Kidney epithelial cell (primary cell): ENCODE data around the gene NUDT2. TPM values are rescaled to one million over a fixed set of nuclear protein-coding genes. Genes with fewer than 3 reads are reported as not detected.
A peak's percentile ranks its signal among the peaks of the same experiment; 100 is the strongest.

Experiments
- DNase-seq: peaks from one replicate; pipeline ENCODE4 v3.0.0-alpha.2; 2010; ENCODE audit warnings: low read depth
- H3K27me3 ChIP-seq: 2 replicates; pipeline ENCODE4 v1.6.0; 2011; ENCODE audit warnings: low read length; ENCODE audit not compliant: control insufficient read depth, insufficient read depth
- H3K36me3 ChIP-seq: 2 replicates; pipeline ENCODE4 v1.5.1; 2011; ENCODE audit warnings: low read length; ENCODE audit not compliant: control insufficient read depth, insufficient read depth
- H3K4me3 ChIP-seq: 2 replicates; pipeline ENCODE4 v1.5.1; 2011; ENCODE audit warnings: low read depth, mild to moderate bottlenecking, control low read depth, low read length
- CTCF ChIP-seq: IDR thresholded peaks from 2 replicates; pipeline ENCODE4 v1.5.1; 2011; ENCODE audit warnings: mild to moderate bottlenecking, moderate library complexity, low read length, control low read depth, inconsistent platforms; ENCODE audit not compliant: insufficient read depth, poor library complexity, severe bottlenecking
- total RNA-seq: library from RNA; depleted of rRNA; stranded (reverse); fragments of >200 nt; gene quantifications from 2 replicates; pipeline ENCODE4 v1.2.3, GENCODE V29; 2015

NUDT2 gene
- total RNA-seq: 18.1 and 30.0 TPM in 2 replicates

- peak within 1 kb of the TSS; percentile 88 for H3K4me3 ChIP-seq
- H3K36me3 ChIP-seq: no peaks in the 10 kb centered on the region
- H3K27me3 ChIP-seq: no peaks in the 10 kb centered on the region
- no peak for TF ChIP-seq CTCF
- peak; percentile 100 for DNase-seq
Measured at GRCh38 chr9:34328987-34329832, at the start of gene NUDT2, which contains the start of gene KIF24. Gene NUDT2 (plus strand): TSS chr9:34329569. CDS start chr9:34339040, 9,471 bp downstream. Gene KIF24 (minus strand): TSS chr9:34329268. CDS start chr9:34311346, 17,922 bp downstream.

- no peak overlapping the region for H3K4me3 ChIP-seq
- no peak for TF ChIP-seq CTCF
- no peaks in the 10 kb centered on the region for H3K27me3 ChIP-seq
- no peak for DNase-seq
- no peaks in the 10 kb centered on the region for H3K36me3 ChIP-seq
Measured at GRCh38 chr9:34282096-34282495, 47.3 kb upstream of the NUDT2 start.

- DNase-seq: no peak
- TF ChIP-seq CTCF: no peak
Measured at GRCh38 chr9:34289159-34289558, 40.2 kb upstream of the NUDT2 start.

DNA sequence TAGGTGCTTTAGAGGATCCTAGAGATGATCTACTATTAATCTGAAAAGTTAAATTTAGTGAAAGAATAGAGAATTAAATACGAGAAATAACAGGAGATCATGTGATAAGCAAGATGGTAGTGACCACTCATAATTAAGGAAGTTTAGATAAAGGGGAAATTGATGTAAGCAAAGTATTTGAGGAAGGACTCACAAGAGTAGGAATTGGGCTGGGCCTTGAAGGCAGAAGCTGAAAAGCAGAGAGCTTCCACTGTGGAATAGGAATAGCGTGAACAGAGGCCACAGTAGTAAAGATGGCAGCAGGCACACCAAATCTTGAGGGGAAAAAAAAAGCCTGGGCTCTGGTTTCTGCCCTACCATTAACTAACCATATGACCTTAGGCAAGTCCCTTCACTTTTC, 38.3 kb upstream of the NUDT2 start:
- Histone ChIP-seq H3K4me3 (no peak overlapping the region), H3K36me3 (no peaks in the 10 kb centered on the region), H3K27me3 (no peaks in the 10 kb centered on the region)
- TF ChIP-seq CTCF: no peak
- no peak for DNase-seq

More at GRCh38 chr9:34289159-34289558, 40.2 kb upstream of the NUDT2 start:
- no peaks in the 10 kb centered on the region for H3K36me3 ChIP-seq
- no peaks in the 10 kb centered on the region for H3K27me3 ChIP-seq
- no peak overlapping the region for H3K4me3 ChIP-seq

- H3K36me3 ChIP-seq: no peaks in the 10 kb centered on the region
- no peak for DNase-seq
Measured at GRCh38 chr9:34291423-34291822, 37.9 kb upstream of the NUDT2 start.

More at GRCh38 chr9:34291423-34291822, 37.9 kb upstream of the NUDT2 start:
- Histone ChIP-seq H3K4me3 (no peak overlapping the region), H3K27me3 (no peaks in the 10 kb centered on the region)
- no peak for TF ChIP-seq CTCF
